Amniotic stem cell (primary cell): ENCODE results near the gene TBC1D22B.

Source experiments
- DNase-seq: peaks from one replicate; lab custom pipeline; 2025; lab: John Stamatoyannopoulos, UW

The TBC1D22B gene

DNA sequence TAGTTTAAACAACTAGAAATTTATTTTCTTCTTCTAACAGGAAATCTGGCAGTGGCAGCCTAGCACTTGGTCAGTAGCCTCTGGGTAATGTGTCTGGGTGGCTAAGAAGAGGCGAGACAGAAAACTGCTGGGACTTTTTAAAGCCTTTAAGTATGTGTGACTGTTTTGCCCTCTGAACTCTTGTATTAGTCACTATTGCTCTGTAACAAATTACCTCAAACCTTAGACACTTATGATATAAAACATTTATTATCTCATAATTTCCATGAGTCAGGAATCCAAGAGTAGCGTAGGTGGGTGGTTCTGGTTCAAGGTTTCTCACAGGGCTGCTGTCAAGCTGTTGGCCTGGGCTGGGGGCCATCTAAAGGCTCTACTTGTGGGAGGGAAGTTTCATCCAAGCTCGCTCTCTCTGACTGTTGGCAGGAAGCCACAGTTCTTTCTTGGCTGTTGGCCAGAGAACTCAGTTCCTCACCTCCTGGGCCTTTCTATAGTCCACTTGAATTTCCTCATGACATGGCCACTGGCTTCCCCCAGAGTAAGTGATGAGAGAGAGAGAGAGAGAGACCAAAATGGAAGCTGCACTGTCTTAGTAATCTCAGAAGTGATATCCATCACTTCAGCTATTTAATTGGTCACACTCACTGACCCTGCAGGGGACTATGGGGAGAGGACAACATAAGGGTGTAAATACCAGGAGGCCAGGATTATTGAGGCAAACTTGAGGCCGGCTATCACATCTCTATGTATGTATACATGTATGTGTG is 17.4 kb upstream of the TBC1D22B start:
- DNase-seq = peak; percentile 88

DNA sequence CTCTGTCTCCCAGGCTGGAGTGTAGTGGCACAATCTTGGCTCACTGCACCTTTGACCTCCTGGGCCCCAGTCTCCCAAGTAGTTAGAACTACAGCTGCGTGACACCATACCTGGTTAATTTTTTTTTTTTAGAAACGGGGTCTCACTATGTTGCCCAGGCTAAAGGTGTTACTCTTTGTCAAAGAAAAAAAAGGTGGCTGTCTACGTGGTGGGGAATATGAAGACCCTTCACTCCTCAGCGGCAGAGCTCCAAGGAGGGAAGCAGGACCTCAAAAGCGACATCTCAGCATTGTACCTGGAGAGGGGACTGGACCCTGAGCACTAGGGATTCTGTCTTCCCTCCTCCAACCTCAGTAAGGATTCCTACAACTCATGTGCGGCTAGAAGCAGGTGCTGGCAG is 16.4 kb upstream of the TBC1D22B start:
- no peak for DNase-seq

DNA sequence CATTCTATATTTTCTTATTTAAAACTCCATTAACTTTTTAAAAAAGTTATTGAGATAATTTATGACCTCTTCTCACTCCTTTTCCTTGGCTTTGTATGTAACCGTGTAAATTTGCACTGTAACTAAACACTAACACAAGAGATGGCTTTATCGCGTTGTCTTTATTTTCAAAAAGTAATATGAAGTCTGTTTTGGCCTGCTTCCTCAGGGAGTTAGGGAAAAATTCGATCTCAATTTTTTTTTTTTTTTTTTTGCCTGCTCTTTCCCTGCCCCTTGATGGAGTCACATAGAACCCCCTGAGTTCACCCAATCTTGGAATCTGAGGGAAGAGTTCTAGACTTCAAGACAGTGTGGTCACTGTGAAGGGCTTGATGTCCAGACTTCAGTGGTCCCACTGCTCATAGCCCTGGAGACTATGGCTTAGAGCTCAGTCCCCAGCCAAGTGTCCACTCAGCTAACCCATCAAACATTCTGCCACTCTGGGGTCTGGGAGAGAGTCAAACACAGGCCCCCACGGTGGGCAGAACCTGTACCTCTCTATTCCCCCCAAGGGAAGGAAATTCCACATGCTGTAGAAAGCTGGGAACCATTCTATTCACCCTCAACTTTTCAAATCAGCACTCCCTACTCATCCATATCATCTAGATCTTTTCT is 15.7 kb upstream of the TBC1D22B start:
- DNase-seq = no peak

DNA sequence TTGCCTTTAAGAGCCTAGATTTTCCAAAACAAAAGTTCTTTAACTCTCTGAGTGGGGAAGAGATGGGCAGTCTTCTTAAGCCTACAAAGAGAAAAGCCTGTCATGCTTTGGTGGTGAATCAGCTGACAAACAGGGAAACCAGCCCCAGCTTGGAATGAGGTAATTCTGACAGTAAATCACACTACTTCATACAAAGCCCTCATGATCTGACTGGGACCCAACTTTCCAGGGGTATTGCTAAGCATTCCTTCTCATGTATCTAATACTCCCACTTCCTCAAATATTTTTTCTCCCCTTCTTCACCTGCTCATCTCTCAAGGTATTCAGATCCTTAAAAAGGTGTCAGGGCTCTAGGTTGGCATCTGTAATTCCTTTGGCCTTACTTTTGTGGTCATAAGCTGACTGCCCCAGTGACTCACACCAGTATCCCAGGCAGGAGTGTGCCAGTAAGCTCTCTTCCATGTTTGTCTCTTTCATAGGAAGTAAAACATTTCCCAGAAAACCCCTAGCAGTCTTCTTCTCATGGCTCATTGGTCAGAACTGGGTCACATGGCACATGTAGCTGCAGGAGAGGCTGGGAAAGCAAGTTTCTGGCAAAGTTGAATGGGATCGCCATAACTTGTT is 15.0 kb upstream of the TBC1D22B start:
- DNase-seq = peak; percentile 91

GRCh38 chr6:37243131-37243815 is 14.3 kb upstream of the TBC1D22B start:
- no peak for DNase-seq

GRCh38 chr6:37243816-37244370 is 13.7 kb upstream of the TBC1D22B start:
- no peak for DNase-seq

GRCh38 chr6:37244430-37245310 is 12.9 kb upstream of the TBC1D22B start:
- DNase-seq = peak; percentile 97

- no peak for DNase-seq
Measured at GRCh38 chr6:37251211-37251780, 6.3 kb upstream of the TBC1D22B start.

- DNase-seq = no peak
Measured at GRCh38 chr6:37253486-37254007, 4.0 kb upstream of the TBC1D22B start.

DNA sequence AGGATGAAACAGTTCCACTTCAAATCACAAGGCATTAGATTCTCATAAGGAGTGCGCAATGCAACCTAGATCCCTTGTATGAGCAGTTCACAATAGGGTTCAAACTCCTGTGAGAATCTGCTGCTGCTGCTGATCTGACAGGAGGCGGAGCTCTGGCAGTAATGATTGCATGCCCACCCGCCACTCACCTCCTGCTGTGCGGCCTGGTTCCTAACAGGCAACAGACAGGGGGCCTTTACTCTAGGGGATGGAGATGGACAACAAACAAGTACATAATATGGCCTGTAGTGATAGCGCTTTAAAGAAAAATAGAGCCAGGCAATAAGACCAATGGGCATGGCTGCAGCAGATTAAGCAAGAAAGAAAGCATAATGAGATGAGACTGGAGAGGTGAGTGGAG is 2.7 kb upstream of the TBC1D22B start:
- DNase-seq = no peak

GRCh38 chr6:37256692-37257319 is 766 bp upstream of the TBC1D22B start:
- DNase-seq = no peak

DNA sequence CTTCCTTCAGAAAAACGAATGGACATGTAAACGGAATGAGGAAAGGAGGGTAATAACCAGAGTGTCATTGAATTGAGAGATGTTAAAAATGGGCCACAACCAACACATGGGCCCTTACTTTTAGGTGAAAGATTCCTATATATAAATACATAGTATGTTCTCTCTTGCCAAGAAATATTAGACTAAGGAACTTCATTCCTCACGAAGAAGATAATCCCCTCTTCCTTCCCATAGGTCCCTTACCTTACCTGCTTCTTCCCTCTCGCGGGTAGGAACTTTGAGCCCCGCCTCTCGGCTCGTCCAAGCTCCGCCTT is 295 bp upstream of the TBC1D22B start:
- DNase-seq = no peak

- no peak for DNase-seq
Measured at GRCh38 chr6:37258405-37259105, 983 bp downstream of the TBC1D22B start.

DNA sequence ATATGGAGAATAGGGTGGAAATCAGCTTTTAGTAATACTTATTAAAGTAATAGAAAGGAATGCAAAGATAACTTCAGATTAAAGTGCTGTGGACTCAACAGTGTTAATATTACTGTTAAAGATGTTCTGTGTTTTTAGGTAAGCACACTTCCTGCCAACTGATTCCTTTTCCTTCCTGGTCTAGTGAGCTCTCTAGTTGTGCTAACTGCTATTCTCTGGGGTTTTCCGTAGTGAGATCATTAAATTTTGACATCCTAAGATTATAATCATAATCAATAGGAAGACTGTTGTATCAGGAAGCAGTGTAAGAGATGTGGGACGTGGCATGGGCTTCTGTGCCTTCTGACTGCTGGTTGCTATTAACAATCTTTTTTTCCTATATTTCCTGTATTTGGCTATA is 1.6 kb downstream of the TBC1D22B start:
- no peak for DNase-seq

DNA sequence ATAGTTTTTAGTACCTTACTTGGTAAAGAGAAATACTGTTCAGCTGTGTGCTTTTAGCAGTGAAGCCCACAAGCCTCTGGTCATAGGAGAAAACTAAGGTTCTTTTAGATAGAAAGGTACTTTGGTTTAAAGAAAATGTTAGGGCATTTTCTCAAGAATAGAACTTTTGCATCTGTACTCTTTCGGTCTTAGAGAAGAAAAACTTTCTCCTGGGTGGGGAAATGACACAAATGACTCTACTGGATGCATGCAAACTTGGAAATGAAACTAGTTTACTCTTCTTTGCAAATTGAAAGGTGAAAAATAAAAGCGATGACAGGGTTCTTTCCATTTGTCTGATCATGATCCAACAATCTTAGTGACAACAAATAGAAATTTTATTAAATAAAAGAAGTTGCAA is 2.5 kb downstream of the TBC1D22B start:
- no peak for DNase-seq

- no peak for DNase-seq
Measured at GRCh38 chr6:37260444-37260843, 2.9 kb downstream of the TBC1D22B start.

- no peak for DNase-seq
Measured at GRCh38 chr6:37261198-37261597, 3.6 kb downstream of the TBC1D22B start.

- no peak for DNase-seq
Measured at GRCh38 chr6:37262446-37263026, 5.0 kb downstream of the TBC1D22B start.

- DNase-seq = no peak
Measured at GRCh38 chr6:37265001-37265400, 7.4 kb downstream of the TBC1D22B start.
